IMR-90 (cell line): Measurements from ENCODE around the gene MAP2K5.

Experiments
- BHLHE40 ChIP-seq: fragments of 150-350 bp; IDR thresholded peaks from 2 replicates; pipeline ENCODE4 v1.6.1; 2016; ENCODE audit warnings: mild to moderate bottlenecking, low read depth, low read length
- CEBPB ChIP-seq: IDR thresholded peaks from 2 replicates; pipeline ENCODE4 v1.6.1; 2012; ENCODE audit warnings: low read depth, low read length, improper control_type of control experiment
- CHD1 ChIP-seq: IDR thresholded peaks from 2 replicates; pipeline ENCODE4 v1.6.1; 2012; ENCODE audit warnings: low read depth, low read length, improper control_type of control experiment
- MXI1 ChIP-seq: IDR thresholded peaks from 2 replicates; pipeline ENCODE4 v1.6.1; 2012; ENCODE audit warnings: low read depth, mild to moderate bottlenecking, low read length, moderate library complexity, borderline replicate concordance
- POLR2A ChIP-seq: IDR thresholded peaks from 2 replicates; pipeline ENCODE4 v1.6.1; 2012; ENCODE audit warnings: mild to moderate bottlenecking, low read depth, low read length
- RAD21 ChIP-seq: IDR thresholded peaks from 2 replicates; pipeline ENCODE4 v1.6.1; 2012; ENCODE audit warnings: low read length, improper control_type of control experiment
- RCOR1 ChIP-seq: IDR thresholded peaks from 2 replicates; pipeline ENCODE4 v1.6.1; 2012; ENCODE audit warnings: mild to moderate bottlenecking, low read length, improper control_type of control experiment; ENCODE audit not compliant: insufficient replicate concordance
- RFX5 ChIP-seq: IDR thresholded peaks from 2 replicates; pipeline ENCODE4 v1.8.0; 2012; ENCODE audit warnings: low read depth, mild to moderate bottlenecking, low read length, moderate library complexity
- TF ChIP-seq, protein P1 (sequence below): conservative IDR thresholded peaks from 2 replicates; pipeline ENCODE4 v1.5.1; 2012; ENCODE audit warnings: mild to moderate bottlenecking, low read depth, low read length, improper control_type of control experiment
- TF ChIP-seq, protein P2 (sequence below): fragments of 150-350 bp; IDR thresholded peaks from 2 replicates; pipeline ENCODE4 v1.6.1; 2016; ENCODE audit warnings: low read depth, mild to moderate bottlenecking, low read length, moderate library complexity, borderline replicate concordance
- TF ChIP-seq, protein P3 (sequence below): fragments of 150-350 bp; IDR thresholded peaks from 2 replicates; pipeline ENCODE4 v1.6.1; 2017; ENCODE audit warnings: mild to moderate bottlenecking, antibody characterized with exemption, low read length, low read depth

DNA sequence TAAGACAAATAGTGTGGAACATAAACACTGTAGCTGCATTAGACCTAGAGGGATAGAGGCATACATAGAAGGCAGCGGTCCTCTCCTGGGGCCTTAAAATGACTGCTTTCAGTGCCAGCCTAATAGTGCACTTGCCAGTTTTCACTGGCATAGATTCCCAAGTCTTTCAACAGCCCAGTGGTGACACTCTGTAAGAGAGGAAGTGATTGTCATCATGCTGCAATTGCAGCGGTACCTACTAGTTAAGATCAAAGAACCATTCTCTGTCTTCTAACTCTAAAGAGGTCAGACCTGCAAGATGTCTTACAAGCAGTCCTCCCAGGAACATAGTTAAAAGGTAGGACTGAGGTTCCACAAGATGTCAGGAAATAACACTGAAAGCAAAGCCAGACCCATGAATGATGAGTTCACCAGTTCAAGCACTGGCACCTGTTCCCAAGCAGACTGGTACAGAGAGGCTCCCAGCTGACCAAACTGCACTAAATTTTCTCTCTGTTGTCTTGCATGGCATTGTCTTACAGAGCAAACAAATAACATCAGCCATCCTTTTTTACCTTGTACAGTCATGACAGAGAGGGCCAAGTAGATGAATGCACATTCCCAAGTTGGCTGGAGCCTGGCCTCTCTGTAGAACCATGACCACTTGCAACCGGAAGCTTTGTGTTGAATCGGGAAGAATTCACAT is 182.3 kb downstream of the MAP2K5 start:
- TF ChIP-seq, protein P1, sequence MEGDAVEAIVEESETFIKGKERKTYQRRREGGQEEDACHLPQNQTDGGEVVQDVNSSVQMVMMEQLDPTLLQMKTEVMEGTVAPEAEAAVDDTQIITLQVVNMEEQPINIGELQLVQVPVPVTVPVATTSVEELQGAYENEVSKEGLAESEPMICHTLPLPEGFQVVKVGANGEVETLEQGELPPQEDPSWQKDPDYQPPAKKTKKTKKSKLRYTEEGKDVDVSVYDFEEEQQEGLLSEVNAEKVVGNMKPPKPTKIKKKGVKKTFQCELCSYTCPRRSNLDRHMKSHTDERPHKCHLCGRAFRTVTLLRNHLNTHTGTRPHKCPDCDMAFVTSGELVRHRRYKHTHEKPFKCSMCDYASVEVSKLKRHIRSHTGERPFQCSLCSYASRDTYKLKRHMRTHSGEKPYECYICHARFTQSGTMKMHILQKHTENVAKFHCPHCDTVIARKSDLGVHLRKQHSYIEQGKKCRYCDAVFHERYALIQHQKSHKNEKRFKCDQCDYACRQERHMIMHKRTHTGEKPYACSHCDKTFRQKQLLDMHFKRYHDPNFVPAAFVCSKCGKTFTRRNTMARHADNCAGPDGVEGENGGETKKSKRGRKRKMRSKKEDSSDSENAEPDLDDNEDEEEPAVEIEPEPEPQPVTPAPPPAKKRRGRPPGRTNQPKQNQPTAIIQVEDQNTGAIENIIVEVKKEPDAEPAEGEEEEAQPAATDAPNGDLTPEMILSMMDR, result no peak
- TF ChIP-seq RCOR1, result no peak
- no peak for TF ChIP-seq POLR2A
- no peak for TF ChIP-seq MXI1
- TF ChIP-seq RFX5, result no peak
- TF ChIP-seq, protein P2, sequence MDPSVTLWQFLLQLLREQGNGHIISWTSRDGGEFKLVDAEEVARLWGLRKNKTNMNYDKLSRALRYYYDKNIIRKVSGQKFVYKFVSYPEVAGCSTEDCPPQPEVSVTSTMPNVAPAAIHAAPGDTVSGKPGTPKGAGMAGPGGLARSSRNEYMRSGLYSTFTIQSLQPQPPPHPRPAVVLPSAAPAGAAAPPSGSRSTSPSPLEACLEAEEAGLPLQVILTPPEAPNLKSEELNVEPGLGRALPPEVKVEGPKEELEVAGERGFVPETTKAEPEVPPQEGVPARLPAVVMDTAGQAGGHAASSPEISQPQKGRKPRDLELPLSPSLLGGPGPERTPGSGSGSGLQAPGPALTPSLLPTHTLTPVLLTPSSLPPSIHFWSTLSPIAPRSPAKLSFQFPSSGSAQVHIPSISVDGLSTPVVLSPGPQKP, result no peak
- no peak for TF ChIP-seq CEBPB
- TF ChIP-seq BHLHE40, result no peak
- TF ChIP-seq RAD21, result no peak
- TF ChIP-seq, protein P3, sequence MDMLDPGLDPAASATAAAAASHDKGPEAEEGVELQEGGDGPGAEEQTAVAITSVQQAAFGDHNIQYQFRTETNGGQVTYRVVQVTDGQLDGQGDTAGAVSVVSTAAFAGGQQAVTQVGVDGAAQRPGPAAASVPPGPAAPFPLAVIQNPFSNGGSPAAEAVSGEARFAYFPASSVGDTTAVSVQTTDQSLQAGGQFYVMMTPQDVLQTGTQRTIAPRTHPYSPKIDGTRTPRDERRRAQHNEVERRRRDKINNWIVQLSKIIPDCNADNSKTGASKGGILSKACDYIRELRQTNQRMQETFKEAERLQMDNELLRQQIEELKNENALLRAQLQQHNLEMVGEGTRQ, result no peak
- TF ChIP-seq CHD1, result no peak
